A673 (cell line): ENCODE measurements around the gene POLA2. TPM values are rescaled to one million over a fixed set of nuclear protein-coding genes. Genes with fewer than 3 reads are reported as not detected.

ENCODE experiments used
- Bru-seq: library from RNA; stranded (reverse); fragments of 400-500 nt; gene quantifications from one replicate; lab custom pipeline; 2021; lab: Mats Ljungman, UMichigan
- BruChase-seq, 2 experiments: library from RNA; stranded (reverse); fragments of 400-500 nt; gene quantifications; one replicate each; lab custom pipeline; 2021; lab: Mats Ljungman, UMichigan
- BruUV-seq: library from RNA; stranded (reverse); fragments of 400-500 nt; replicated peaks from 2 replicates; lab custom pipeline; 2021; lab: Mats Ljungman, UMichigan
- CTCF ChIA-PET: fragments of 300-600 bp; sonication (Branson Sonifier 250); formaldehyde crosslinking; loops from one replicate; lab custom pipeline; 2022; ENCODE audit warnings: antibody characterized with exemption; lab: Charles Lee
- POLR2A ChIA-PET: fragments of 300-600 bp; sonication (Branson Sonifier 250); formaldehyde crosslinking; loops from one replicate; lab custom pipeline; 2022; ENCODE audit warnings: antibody characterized with exemption; ENCODE audit not compliant: low non-redundant PET; lab: Charles Lee
- DNase-seq: peaks from one replicate; pipeline ENCODE4 v3.0.0-alpha.2; 2015; ENCODE audit warnings: low spot score
- H3K27ac ChIP-seq: fragments of 200-600 bp; sonication (generic); 2 replicates; pipeline ENCODE4 v1.5.1; 2016; ENCODE audit warnings: mixed run types, low read depth, mild to moderate bottlenecking, mixed read lengths, antibody characterized with exemption, low read length; ENCODE audit not compliant: poor library complexity, severe bottlenecking
- H3K27me3 ChIP-seq: fragments of 200-600 bp; sonication (generic); replicated peaks from 2 replicates; pipeline ENCODE4 v1.6.1; 2017; ENCODE audit warnings: mixed run types, low read depth, mild to moderate bottlenecking, mixed read lengths, antibody characterized with exemption, low read length; ENCODE audit not compliant: insufficient read depth, poor library complexity
- H3K36me3 ChIP-seq: fragments of 200-600 bp; sonication (generic); 2 replicates; pipeline ENCODE4 v1.6.1; 2016; ENCODE audit warnings: mixed run types, mild to moderate bottlenecking, mixed read lengths, antibody characterized with exemption, low read length; ENCODE audit not compliant: insufficient read depth, poor library complexity, severe bottlenecking
- H3K4me1 ChIP-seq: fragments of 200-600 bp; sonication (generic); 2 replicates; pipeline ENCODE4 v1.6.1; 2017; ENCODE audit warnings: mixed run types, mild to moderate bottlenecking, mixed read lengths, antibody characterized with exemption, low read length; ENCODE audit not compliant: insufficient read depth, poor library complexity, severe bottlenecking
- H3K4me3 ChIP-seq: fragments of 200-600 bp; sonication (generic); 2 replicates; pipeline ENCODE4 v1.5.1; 2016; ENCODE audit warnings: low read depth, mixed run types, mild to moderate bottlenecking, mixed read lengths, low read length; ENCODE audit not compliant: poor library complexity, severe bottlenecking
- H3K9me3 ChIP-seq: fragments of 200-600 bp; sonication (generic); 2 replicates; pipeline ENCODE4 v1.6.1; 2016; ENCODE audit warnings: mixed run types, low read depth, mild to moderate bottlenecking, mixed read lengths, antibody characterized with exemption, low read length; ENCODE audit not compliant: poor library complexity, severe bottlenecking
- EZH2 ChIP-seq: fragments of 200-600 bp; sonication (generic); IDR thresholded peaks from 2 replicates; pipeline ENCODE4 v1.6.1; 2017; ENCODE audit warnings: borderline replicate concordance, low read depth, mild to moderate bottlenecking, mixed read lengths, antibody characterized with exemption, low read length; ENCODE audit not compliant: poor library complexity, severe bottlenecking
- intact Hi-C: fragments of 100-400 bp; cut with micrococcal nuclease; formaldehyde crosslinking; loops from one replicate; pipeline ENCODE4 v1.10.0; 2022; ENCODE audit not compliant: unreplicated experiment
- long read RNA-seq: library from polyadenylated mRNA; stranded (forward); transcript quantifications from one replicate; pipeline ENCODE4 v2.0.0, GENCODE V29; 2022
- total RNA-seq: library from RNA; stranded (reverse); gene quantifications from 2 replicates; pipeline ENCODE4 v1.2.3, GENCODE V29; 2021
- TF ChIP-seq, protein P1 (sequence below): fragments of 300-800, 200-600 bp; sonication (generic); conservative IDR thresholded peaks from 2 replicates; pipeline ENCODE4 v1.5.1; 2017; ENCODE audit warnings: low read depth, mild to moderate bottlenecking, antibody characterized with exemption, low read length, moderate library complexity, mixed read lengths

POLA2 gene
- 92.4 TPM in 2 replicates for total RNA-seq
- percentile 80 among the genes with signal in this experiment for Bru-seq, nascent RNA
- percentile 88 among the genes with signal in this experiment for BruChase-seq, experiment 1, labeled RNA remaining after a 2-hour chase
- percentile 91 among the genes with signal in this experiment for BruChase-seq, experiment 2, labeled RNA remaining after a 6-hour chase
- long read RNA-seq, transcript POLA2-201 (18 exons, 3,744 nt): major isoform, 129 of 162 reads
- long read RNA-seq, partial matches to known transcripts: 13 of 162 reads
- long read RNA-seq, other reads (novel, unspliced or antisense): 19 of 162 reads

GRCh38 chr11:65261591-65262380 is at the start of gene POLA2:
Gene POLA2, plus strand, starts transcription at chr11:65261962. Its CDS starts 331 bp downstream, at chr11:65262293.
- no peaks in the 10 kb centered on the region for H3K9me3 ChIP-seq
- peak; percentile 99 for DNase-seq
- no peaks in the 10 kb centered on the region for H3K27me3 ChIP-seq
- peaks cover 25% of the 10 kb centered on the region for H3K36me3 ChIP-seq
- no TSS peak for BruUV-seq
- ChIA-PET CTCF (interaction anchor here (1.0 to 1.7 kb wide), 3 partner anchors 14 to 55 kb away, joined by 3 to 14 read pairs (median 4); no protein-coding TSS in a partner anchor), POLR2A (interaction anchor here (0.6 kb wide), 1 partner anchor 29 kb away, joined by 6 read pairs; no protein-coding TSS in a partner anchor)
- intact Hi-C loops: no loop called here
- peak within 1 kb of the TSS; percentile 91 for H3K27ac ChIP-seq
- no peak for TF ChIP-seq EZH2
- TF ChIP-seq, protein P1, sequence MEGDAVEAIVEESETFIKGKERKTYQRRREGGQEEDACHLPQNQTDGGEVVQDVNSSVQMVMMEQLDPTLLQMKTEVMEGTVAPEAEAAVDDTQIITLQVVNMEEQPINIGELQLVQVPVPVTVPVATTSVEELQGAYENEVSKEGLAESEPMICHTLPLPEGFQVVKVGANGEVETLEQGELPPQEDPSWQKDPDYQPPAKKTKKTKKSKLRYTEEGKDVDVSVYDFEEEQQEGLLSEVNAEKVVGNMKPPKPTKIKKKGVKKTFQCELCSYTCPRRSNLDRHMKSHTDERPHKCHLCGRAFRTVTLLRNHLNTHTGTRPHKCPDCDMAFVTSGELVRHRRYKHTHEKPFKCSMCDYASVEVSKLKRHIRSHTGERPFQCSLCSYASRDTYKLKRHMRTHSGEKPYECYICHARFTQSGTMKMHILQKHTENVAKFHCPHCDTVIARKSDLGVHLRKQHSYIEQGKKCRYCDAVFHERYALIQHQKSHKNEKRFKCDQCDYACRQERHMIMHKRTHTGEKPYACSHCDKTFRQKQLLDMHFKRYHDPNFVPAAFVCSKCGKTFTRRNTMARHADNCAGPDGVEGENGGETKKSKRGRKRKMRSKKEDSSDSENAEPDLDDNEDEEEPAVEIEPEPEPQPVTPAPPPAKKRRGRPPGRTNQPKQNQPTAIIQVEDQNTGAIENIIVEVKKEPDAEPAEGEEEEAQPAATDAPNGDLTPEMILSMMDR: no peak
- H3K4me3 ChIP-seq: peak within 1 kb of the TSS; percentile 74
- H3K4me1 ChIP-seq: no peaks in the 10 kb centered on the region

- no peaks in the 10 kb centered on the region for H3K9me3 ChIP-seq
- H3K4me1 ChIP-seq: no peaks in the 10 kb centered on the region
- TF ChIP-seq, protein P1: no peak
- no peak for TF ChIP-seq EZH2
- no peaks in the 10 kb centered on the region for H3K27me3 ChIP-seq
- CTCF ChIA-PET: no interaction called here
- H3K36me3 ChIP-seq: peaks cover 9% of the 10 kb centered on the region
- no TSS peak for BruUV-seq
- no peak for DNase-seq
- no peak overlapping the region for H3K27ac ChIP-seq
- intact Hi-C loops: no loop called here
- POLR2A ChIA-PET: no interaction called here
- H3K4me3 ChIP-seq: no peak overlapping the region
These were observed 49.4 kb upstream of the POLA2 start for GRCh38 chr11:65212226-65212801.
